Lower leg skin (tissue), 3 donors: ENCODE results near the gene CPSF7.

ENCODE experiments used
- CTCF ChIP-seq, 3 donors: fragments of 450-650 bp; IDR thresholded peaks; one replicate each; pipeline ENCODE4 v1.5.1; 2016; ENCODE audit warnings: antibody characterized with exemption in 3 of 3, mild to moderate bottlenecking in 3 of 3, moderate library complexity in 2 of 3
- POLR2A ChIP-seq, 2 donors: fragments of 450-650 bp; IDR thresholded peaks; one replicate each; pipeline ENCODE4 v1.6.1; 2016 to 2017; ENCODE audit warnings: antibody characterized with exemption in 2 of 2, mild to moderate bottlenecking in 1 of 2, moderate library complexity in 1 of 2

DNA sequence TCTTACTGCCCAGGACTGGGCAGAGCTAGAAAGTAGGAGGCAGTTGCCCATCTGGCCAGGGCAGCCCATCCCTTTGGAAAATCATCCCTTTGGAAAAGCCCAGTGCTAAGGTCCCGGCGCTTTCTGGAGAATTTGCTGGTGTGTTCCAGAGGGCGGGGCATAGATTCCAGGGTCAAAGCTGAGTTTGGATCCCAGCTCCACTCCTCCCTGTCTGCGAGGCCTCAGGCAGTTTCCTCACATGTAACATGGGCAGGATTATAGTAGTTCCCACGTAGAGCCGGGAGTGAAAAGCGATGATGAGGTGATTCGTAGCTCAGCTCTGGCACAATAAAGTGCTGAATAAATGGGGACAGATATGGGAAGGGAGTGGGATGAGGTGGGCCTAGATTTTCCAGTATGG, 47.4 kb upstream of the CPSF7 start:
- TF ChIP-seq CTCF (IDR thresholded peaks at IDR 0.05) (no peak), POLR2A (IDR thresholded peaks at IDR 0.05) (no peak)
